Heart left ventricle (tissue), 13 donors: ENCODE measurements around the gene TWF1.

ENCODE experiments used
- CTCF ChIP-seq, 12 donors: fragments of 200-600 bp; sonication (generic) in 4 of 12; IDR thresholded peaks; one replicate each; pipeline versions ENCODE4 v1.5.0 to v1.8.0; 2018 to 2022; ENCODE audit warnings: antibody characterized with exemption in 12 of 12, mild to moderate bottlenecking in 5 of 12
- POLR2A ChIP-seq, 2 donors: fragments of 450-650 bp; IDR thresholded peaks; one replicate each; pipeline ENCODE4 v1.6.1; 2017; ENCODE audit warnings: antibody characterized with exemption in 2 of 2, mild to moderate bottlenecking in 2 of 2, moderate library complexity in 2 of 2
- donor health status: ischemic (EF 13 %, LVEDD 7.1; RV severe dilation, severe dysfunction).
- donor health status: DM: no; HTN: yes; CAD: no.
- donor health status: DM: no; HTN: no; CAD: no.
- donor health status: ischemic (EF 25% LVEDD 6.9; RV normal size, moderate dysfunction).
- donor health status: ischemic (EF 25% LVEDD 5.7; RV mildly dilated, moderate dysfunction).
- donor health status: ischemic (EF 35%, LVEDD 5.7; RV mildly dilated, moderate dysfunction).
- donor health status: nonischemic (EF 11% LVEDD 7.7; RV severe dilation, severe dysfunction).
- donor health status: DM: yes; HTN: yes; CAD: no.
- donor health status: PGD.
- donor health status: ischemic (EF 29% LVEDD 5.4; RV normal size, mild dysfunction).
- donor health status: nonischemic (EF 23%, LVEDD 6.1; RV moderate dilation, normal function).

GRCh38 chr12:43749016-43749415, 57.1 kb downstream of the TWF1 start:
- TF ChIP-seq CTCF (IDR thresholded peaks at IDR 0.05) (no peak), POLR2A (IDR thresholded peaks at IDR 0.05) (no peak)
